ENCODE data around the gene PDS5B.

DNA sequence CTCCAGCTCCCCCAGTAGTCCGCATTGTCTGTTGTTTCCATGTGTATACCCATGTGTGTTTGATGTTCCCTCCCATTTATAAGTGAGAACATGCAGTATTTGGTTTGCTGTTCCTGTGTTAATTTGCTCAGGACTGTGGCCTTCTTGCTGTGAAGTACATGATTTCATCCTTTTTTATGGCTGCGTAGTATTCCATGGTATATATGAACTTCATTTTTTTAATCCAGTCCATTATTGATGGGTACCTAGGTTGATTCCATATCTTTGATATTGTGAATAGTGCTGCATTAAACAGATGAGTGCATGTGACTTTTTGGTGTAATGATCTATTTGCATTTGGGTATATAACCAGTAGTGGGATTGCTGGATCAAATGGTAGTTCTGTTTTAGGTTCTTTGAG lies 175.2 kb downstream of the PDS5B start:
- TF ChIP-seq KAT7 (CRISPR knock-in tag; IDR thresholded peaks at IDR 0.05; ENCODE audit: borderline replicate concordance) (no peak), IRF2 (CRISPR knock-in tag; IDR thresholded peaks at IDR 0.05; ENCODE audit: borderline replicate concordance, low read depth) (no peak), NR3C1 (CRISPR knock-in tag; conservative IDR thresholded peaks at IDR 0.05; ENCODE audit: low read depth) (no peak), FOXJ3 (CRISPR knock-in tag; IDR thresholded peaks at IDR 0.05; ENCODE audit: borderline replicate concordance) (no peak), USF2 (CRISPR knock-in tag; IDR thresholded peaks at IDR 0.05) (no peak), ETV6 (CRISPR knock-in tag; IDR thresholded peaks at IDR 0.05) (no peak), ZNF219 (CRISPR knock-in tag; IDR thresholded peaks at IDR 0.05; ENCODE audit: borderline replicate concordance) (no peak), ATF6 (CRISPR knock-in tag; IDR thresholded peaks at IDR 0.05) (no peak), ZNF263 (CRISPR knock-in tag; IDR thresholded peaks at IDR 0.05; ENCODE audit: low read depth) (no peak), NFATC4 (CRISPR knock-in tag; IDR thresholded peaks at IDR 0.05) (no peak)
- TF ChIP-seq, protein P1, sequence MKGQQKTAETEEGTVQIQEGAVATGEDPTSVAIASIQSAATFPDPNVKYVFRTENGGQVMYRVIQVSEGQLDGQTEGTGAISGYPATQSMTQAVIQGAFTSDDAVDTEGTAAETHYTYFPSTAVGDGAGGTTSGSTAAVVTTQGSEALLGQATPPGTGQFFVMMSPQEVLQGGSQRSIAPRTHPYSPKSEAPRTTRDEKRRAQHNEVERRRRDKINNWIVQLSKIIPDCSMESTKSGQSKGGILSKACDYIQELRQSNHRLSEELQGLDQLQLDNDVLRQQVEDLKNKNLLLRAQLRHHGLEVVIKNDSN (CRISPR knock-in tag; IDR thresholded peaks at IDR 0.05), result no peak
- TF ChIP-seq, protein P2, sequence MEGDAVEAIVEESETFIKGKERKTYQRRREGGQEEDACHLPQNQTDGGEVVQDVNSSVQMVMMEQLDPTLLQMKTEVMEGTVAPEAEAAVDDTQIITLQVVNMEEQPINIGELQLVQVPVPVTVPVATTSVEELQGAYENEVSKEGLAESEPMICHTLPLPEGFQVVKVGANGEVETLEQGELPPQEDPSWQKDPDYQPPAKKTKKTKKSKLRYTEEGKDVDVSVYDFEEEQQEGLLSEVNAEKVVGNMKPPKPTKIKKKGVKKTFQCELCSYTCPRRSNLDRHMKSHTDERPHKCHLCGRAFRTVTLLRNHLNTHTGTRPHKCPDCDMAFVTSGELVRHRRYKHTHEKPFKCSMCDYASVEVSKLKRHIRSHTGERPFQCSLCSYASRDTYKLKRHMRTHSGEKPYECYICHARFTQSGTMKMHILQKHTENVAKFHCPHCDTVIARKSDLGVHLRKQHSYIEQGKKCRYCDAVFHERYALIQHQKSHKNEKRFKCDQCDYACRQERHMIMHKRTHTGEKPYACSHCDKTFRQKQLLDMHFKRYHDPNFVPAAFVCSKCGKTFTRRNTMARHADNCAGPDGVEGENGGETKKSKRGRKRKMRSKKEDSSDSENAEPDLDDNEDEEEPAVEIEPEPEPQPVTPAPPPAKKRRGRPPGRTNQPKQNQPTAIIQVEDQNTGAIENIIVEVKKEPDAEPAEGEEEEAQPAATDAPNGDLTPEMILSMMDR (IDR thresholded peaks at IDR 0.05), result no peak
- TF ChIP-seq, protein P3, sequence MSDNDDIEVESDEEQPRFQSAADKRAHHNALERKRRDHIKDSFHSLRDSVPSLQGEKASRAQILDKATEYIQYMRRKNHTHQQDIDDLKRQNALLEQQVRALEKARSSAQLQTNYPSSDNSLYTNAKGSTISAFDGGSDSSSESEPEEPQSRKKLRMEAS (CRISPR knock-in tag; IDR thresholded peaks at IDR 0.05), result no peak
